GM18498 (cell line): ENCODE measurements around the gene BLVRA.

Experiments
- ATAC-seq: cut with Tn5 transposase; IDR thresholded peaks from one replicate; pipeline ENCODE4 v1.9.1; 2021; ENCODE audit warnings: mild to moderate bottlenecking, moderate library complexity; ENCODE audit not compliant: unreplicated experiment

BLVRA gene

GRCh38 chr7:43855176-43855575 lies 96.7 kb downstream of the BLVRA start:
- ATAC-seq: no peak

GRCh38 chr7:43856316-43856715 lies 97.8 kb downstream of the BLVRA start:
- no peak for ATAC-seq
